H1 (cell line): ENCODE measurements around the gene WIPI1.

Source experiments
- BRCA1 ChIP-seq: IDR thresholded peaks from 2 replicates; pipeline ENCODE4 v1.6.1; 2012; ENCODE audit warnings: low read depth, low read length, improper control_type of control experiment
- CTCF ChIP-seq, 3 experiments: IDR thresholded peaks; 1 replicate in 2 of 3; 2 replicates in 1 of 3; pipeline versions ENCODE4 v1.5.1 to v1.6.1; 2011; ENCODE audit warnings: low read length in 3 of 3, mild to moderate bottlenecking in 3 of 3, inconsistent platforms in 2 of 3, low read depth in 1 of 3, moderate library complexity in 1 of 3; ENCODE audit not compliant: insufficient read depth in 1 of 3; ENCODE audit errors: control extremely low read depth in 1 of 3
- EP300 ChIP-seq, 2 experiments: IDR thresholded peaks; 1 replicate in 1 of 2; 2 replicates in 1 of 2; pipeline ENCODE4 v1.6.1; 2011 to 2012; ENCODE audit warnings: low read depth in 2 of 2, low read length in 2 of 2, mild to moderate bottlenecking in 2 of 2, borderline replicate concordance in 1 of 2, inconsistent platforms in 1 of 2, moderate library complexity in 1 of 2
- GABPA ChIP-seq: IDR thresholded peaks from 2 replicates; pipeline ENCODE4 v1.6.1; 2011; ENCODE audit warnings: mild to moderate bottlenecking, low read length, moderate library complexity, borderline replicate concordance; ENCODE audit not compliant: insufficient read depth
- HDAC2 ChIP-seq, 2 experiments: fragments of 300-600 bp in 1 of 2; sonication (generic) in 1 of 2; IDR thresholded peaks; 2 replicates each; pipeline ENCODE4 v1.6.1; 2011 to 2012; ENCODE audit warnings: low read depth in 2 of 2, low read length in 2 of 2, mild to moderate bottlenecking in 2 of 2, moderate library complexity in 2 of 2, borderline replicate concordance in 1 of 2, inconsistent platforms in 1 of 2
- MAFK ChIP-seq: IDR thresholded peaks from 2 replicates; pipeline ENCODE4 v1.6.1; 2012; ENCODE audit warnings: low read depth, mild to moderate bottlenecking, improper control_type of control experiment, low read length
- NRF1 ChIP-seq: IDR thresholded peaks from 2 replicates; pipeline ENCODE4 v1.6.1; 2011; ENCODE audit warnings: mild to moderate bottlenecking, low read depth, low read length, improper control_type of control experiment
- POLR2A ChIP-seq, 2 experiments: IDR thresholded peaks; 1 replicate in 1 of 2; 2 replicates in 1 of 2; pipeline ENCODE4 v1.6.1; 2011; ENCODE audit warnings: low read depth in 2 of 2, low read length in 2 of 2, mild to moderate bottlenecking in 2 of 2; ENCODE audit errors: control extremely low read depth in 1 of 2
- RAD21 ChIP-seq, 2 experiments: IDR thresholded peaks in 1 of 2; conservative IDR thresholded peaks in 1 of 2; 2 replicates each; pipeline ENCODE4 v1.6.1; 2011; ENCODE audit warnings: low read depth in 2 of 2, low read length in 2 of 2, improper control_type of control experiment in 1 of 2, inconsistent platforms in 1 of 2, mild to moderate bottlenecking in 1 of 2, moderate library complexity in 1 of 2
- RFX5 ChIP-seq: IDR thresholded peaks from 2 replicates; pipeline ENCODE4 v1.6.1; 2011; ENCODE audit warnings: low read depth, low read length, improper control_type of control experiment, borderline replicate concordance
- SAP30 ChIP-seq: fragments of 300-600 bp; sonication (generic); IDR thresholded peaks from 2 replicates; pipeline ENCODE4 v1.7.1; 2012; ENCODE audit warnings: low read length, moderate library complexity, mild to moderate bottlenecking, inconsistent platforms; ENCODE audit not compliant: insufficient read depth, insufficient replicate concordance
- YY1 ChIP-seq: IDR thresholded peaks from 2 replicates; pipeline ENCODE4 v1.6.1; 2011; ENCODE audit warnings: low read depth, mild to moderate bottlenecking, low read length

GRCh38 chr17:68396226-68397107 lies 60.8 kb downstream of the WIPI1 start:
- TF ChIP-seq SAP30: no peak
- no peak for TF ChIP-seq CTCF (IDR thresholded peaks at IDR 0.05; ENCODE audit: control extremely low read depth in 1 of 3, insufficient read depth in 1 of 3, low read depth in 1 of 3, low read length in 3 of 3)
- no peak for TF ChIP-seq YY1
- no peak for TF ChIP-seq RAD21 (IDR thresholded peaks at IDR 0.05 in 1 of 2, conservative IDR thresholded peaks at IDR 0.05 in 1 of 2; ENCODE audit: low read depth in 2 of 2, low read length in 2 of 2)
- no peak for TF ChIP-seq HDAC2 (IDR thresholded peaks at IDR 0.05; ENCODE audit: borderline replicate concordance in 1 of 2, low read depth in 2 of 2, low read length in 2 of 2)
- no peak for TF ChIP-seq EP300 (IDR thresholded peaks at IDR 0.05; ENCODE audit: borderline replicate concordance in 1 of 2, low read depth in 2 of 2, low read length in 2 of 2)
- no peak for TF ChIP-seq RFX5
- no peak for TF ChIP-seq MAFK
- no peak for TF ChIP-seq NRF1
- no peak for TF ChIP-seq POLR2A (IDR thresholded peaks at IDR 0.05; ENCODE audit: control extremely low read depth in 1 of 2, low read depth in 2 of 2, low read length in 2 of 2)
- no peak for TF ChIP-seq BRCA1
- no peak for TF ChIP-seq GABPA
